ENCODE measurements around the gene SDK1.

DNA sequence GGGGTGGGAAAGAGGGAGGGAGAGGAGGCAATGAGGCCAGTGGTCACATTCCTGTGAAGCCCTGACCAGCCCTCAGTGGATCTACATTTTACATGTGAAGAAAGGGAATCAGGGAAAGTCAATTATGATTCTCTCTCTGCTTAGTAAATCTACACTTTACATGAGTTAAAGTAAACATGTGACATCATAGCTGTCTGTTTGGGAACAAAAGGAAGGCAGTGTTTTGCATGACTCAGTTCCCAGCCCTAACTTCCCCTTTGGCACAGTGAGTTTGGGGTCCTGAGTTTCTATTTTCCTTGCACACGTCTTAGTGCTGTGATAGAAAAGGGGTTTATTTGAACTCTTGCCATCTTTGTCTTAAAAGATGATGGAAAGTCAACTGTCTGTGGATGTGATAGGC, 615.1 kb downstream of the SDK1 start:
- TF ChIP-seq, protein P1, sequence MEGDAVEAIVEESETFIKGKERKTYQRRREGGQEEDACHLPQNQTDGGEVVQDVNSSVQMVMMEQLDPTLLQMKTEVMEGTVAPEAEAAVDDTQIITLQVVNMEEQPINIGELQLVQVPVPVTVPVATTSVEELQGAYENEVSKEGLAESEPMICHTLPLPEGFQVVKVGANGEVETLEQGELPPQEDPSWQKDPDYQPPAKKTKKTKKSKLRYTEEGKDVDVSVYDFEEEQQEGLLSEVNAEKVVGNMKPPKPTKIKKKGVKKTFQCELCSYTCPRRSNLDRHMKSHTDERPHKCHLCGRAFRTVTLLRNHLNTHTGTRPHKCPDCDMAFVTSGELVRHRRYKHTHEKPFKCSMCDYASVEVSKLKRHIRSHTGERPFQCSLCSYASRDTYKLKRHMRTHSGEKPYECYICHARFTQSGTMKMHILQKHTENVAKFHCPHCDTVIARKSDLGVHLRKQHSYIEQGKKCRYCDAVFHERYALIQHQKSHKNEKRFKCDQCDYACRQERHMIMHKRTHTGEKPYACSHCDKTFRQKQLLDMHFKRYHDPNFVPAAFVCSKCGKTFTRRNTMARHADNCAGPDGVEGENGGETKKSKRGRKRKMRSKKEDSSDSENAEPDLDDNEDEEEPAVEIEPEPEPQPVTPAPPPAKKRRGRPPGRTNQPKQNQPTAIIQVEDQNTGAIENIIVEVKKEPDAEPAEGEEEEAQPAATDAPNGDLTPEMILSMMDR (conservative IDR thresholded peaks at IDR 0.05; ENCODE audit: low read depth in 2 of 2) = no peak
- TF ChIP-seq POLR2AphosphoS5 (IDR thresholded peaks at IDR 0.05; ENCODE audit: low read depth) = no peak

Data from GM23338 (cell line).